ENCODE data around the gene MRPS16.

MRPS16 gene

GRCh38 chr10:73215749-73216148 lies 36.7 kb downstream of the MRPS16 start:
- DNase-seq (ENCODE audit: low read depth in 2 of 2), result no peak
- TF ChIP-seq CTCF (IDR thresholded peaks at IDR 0.05; ENCODE audit: low read depth, low read length), result no peak
- H3K4me3 ChIP-seq (replicated peaks in 1 of 2; ENCODE audit: low read depth in 2 of 2, low read length in 2 of 2), result no peak overlapping the region

DNA sequence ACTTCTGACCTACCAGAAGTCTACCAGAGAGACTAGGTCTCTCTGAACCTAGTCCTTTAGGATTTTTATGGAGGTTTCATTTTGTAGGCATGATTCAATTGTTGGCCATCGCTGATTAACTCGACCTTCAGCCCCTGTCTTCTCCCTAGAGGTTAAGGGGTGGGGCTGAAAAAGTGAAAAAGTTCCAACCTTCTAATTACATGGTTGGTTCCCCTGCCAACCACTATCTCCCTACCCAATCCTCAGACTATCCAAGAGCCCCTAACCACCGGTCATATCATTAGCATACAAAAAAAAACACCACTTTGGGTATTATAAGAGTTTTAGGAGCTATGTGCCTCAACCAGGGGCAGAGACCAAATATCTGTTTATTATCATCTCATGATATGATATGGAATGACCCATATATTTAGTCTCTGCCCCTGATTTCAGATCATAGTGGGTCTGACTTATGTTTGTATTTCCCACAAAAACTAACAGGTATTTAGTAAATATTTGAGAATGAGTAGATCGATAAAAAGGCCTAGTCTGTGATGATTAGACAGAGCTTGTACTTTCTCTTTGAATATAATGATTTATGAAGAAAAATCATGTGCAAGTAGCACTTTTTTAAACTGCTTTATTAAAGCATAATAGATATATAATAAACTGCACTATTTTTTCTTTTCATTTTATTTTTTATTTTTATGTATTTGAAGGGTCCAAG lies 41.2 kb downstream of the MRPS16 start:
- no peak overlapping the region for H3K4me3 ChIP-seq (replicated peaks in 1 of 2; ENCODE audit: low read depth in 2 of 2, low read length in 2 of 2)
- TF ChIP-seq CTCF (IDR thresholded peaks at IDR 0.05; ENCODE audit: low read depth, low read length), result no peak
- DNase-seq (ENCODE audit: low read depth in 2 of 2), result no peak

DNA sequence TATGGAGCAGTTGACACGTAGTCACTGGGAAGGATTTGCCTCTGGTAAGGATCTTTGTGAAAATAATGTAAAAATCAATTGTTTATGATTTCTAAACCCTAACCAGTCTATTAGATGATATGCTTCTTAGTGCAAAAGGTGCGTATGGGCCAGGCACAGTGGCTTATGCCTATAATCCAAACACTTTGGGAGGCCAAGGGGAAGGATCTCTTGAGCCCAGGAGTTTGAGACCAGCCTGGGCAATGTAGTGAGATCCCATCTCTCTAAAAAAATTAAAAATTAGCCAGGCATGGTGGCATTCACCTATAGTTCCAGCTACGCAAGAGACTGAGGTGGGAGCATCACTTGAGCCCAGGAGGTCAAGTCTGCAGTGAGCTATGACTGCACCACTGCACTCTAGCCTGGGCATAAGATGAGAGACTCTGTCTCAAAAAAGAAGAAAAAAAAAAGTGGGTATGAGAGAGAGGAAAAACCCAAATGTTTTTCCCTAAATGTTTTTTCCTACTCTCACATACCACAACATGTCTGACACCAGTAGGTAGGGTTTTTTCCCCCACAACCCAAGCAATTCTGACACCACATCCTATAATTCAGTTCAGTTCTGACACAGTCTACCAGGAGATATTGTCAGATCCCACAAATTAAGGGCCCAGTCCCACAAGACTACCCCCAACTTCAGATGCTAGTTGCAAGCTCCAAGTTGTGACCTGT lies 41.9 kb downstream of the MRPS16 start:
- DNase-seq (ENCODE audit: low read depth in 2 of 2), result no peak
- TF ChIP-seq CTCF (IDR thresholded peaks at IDR 0.05; ENCODE audit: low read depth, low read length), result no peak
- no peak overlapping the region for H3K4me3 ChIP-seq (replicated peaks in 1 of 2; ENCODE audit: low read depth in 2 of 2, low read length in 2 of 2)

- H3K4me3 ChIP-seq (replicated peaks in 1 of 2; ENCODE audit: low read depth in 2 of 2, low read length in 2 of 2), result no peak overlapping the region
- no peak for TF ChIP-seq CTCF (IDR thresholded peaks at IDR 0.05; ENCODE audit: low read depth, low read length)
- peak; percentile 23 to 72 for DNase-seq (ENCODE audit: low read depth in 2 of 2)
Measured at GRCh38 chr10:73209705-73210104, 42.7 kb downstream of the MRPS16 start.

DNA sequence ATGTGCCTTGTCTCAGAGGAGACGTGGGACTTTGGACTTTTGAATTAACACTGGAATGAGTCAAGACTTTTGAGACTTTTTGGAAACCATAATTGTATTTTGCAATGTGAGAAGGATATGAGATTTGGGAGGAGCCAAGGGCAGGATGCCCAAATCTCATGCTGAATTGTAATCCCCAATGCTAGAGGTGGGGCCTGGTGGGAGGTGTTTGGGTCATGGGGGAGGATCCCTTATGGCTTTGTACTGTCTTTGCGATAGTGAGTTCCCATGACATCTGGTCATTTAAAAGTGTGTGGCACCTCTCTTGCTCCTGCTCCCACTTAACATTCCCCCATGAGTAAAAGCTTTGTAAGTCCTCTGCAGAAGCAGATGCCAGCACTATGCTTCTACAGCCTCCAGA lies 44.6 kb downstream of the MRPS16 start:
- DNase-seq (ENCODE audit: low read depth in 2 of 2), result peak in 1 of 2 donors; percentile 17
- H3K4me3 ChIP-seq (replicated peaks in 1 of 2; ENCODE audit: low read depth in 2 of 2, low read length in 2 of 2), result no peak overlapping the region
- no peak for TF ChIP-seq CTCF (IDR thresholded peaks at IDR 0.05; ENCODE audit: low read depth, low read length)

- no peak for TF ChIP-seq CTCF (IDR thresholded peaks at IDR 0.05; ENCODE audit: low read depth, low read length)
- no peak for DNase-seq (ENCODE audit: low read depth in 2 of 2)
- H3K4me3 ChIP-seq (replicated peaks in 1 of 2; ENCODE audit: low read depth in 2 of 2, low read length in 2 of 2), result no peak overlapping the region
Measured at GRCh38 chr10:73206385-73206784, 46.1 kb downstream of the MRPS16 start.

Data from cardiac fibroblast (primary cell).